ENCODE results near the gene OR4D9.

The OR4D9 gene

GRCh38 chr11:59479906-59480305 lies 31.4 kb upstream of the OR4D9 start:
- Histone ChIP-seq H3K27ac (ENCODE audit: low read depth, low read length) (no peak overlapping the region), H2BK12ac (ENCODE audit: low read length) (no peak overlapping the region), H3K23ac (ENCODE audit: low read length) (no peak overlapping the region), H3K4me3 (ENCODE audit: low read depth, low read length) (no peak overlapping the region), H3K79me1 (ENCODE audit: low read length) (no peaks in the 10 kb centered on the region), H4K12ac (ENCODE audit: low read depth, low read length) (no peak overlapping the region), H3K27me3 (ENCODE audit: insufficient read depth, low read length) (no peaks in the 10 kb centered on the region), H3K18ac (ENCODE audit: low read length) (no peak overlapping the region), H4K91ac (ENCODE audit: low read depth, low read length) (no peak overlapping the region), H3K9me3 (ENCODE audit: insufficient read depth, low read depth, low read length) (no peaks in the 10 kb centered on the region), H3K4me1 (ENCODE audit: control insufficient read depth in 1 of 2, insufficient read depth in 2 of 2, low read length in 2 of 2) (no peaks in the 10 kb centered on the region), H2AFZ (ENCODE audit: insufficient read depth, low read length, poor library complexity) (no peak overlapping the region), H2BK120ac (ENCODE audit: insufficient read depth, low read length, poor library complexity) (no peak overlapping the region), H4K8ac (ENCODE audit: low read depth, low read length) (no peak overlapping the region), H3K79me2 (ENCODE audit: control insufficient read depth, insufficient read depth, low read length, poor library complexity) (no peaks in the 10 kb centered on the region), H3K9ac (ENCODE audit: low read length) (no peak overlapping the region), H3K4ac (ENCODE audit: low read depth, low read length) (no peak overlapping the region), H3K14ac (ENCODE audit: low read length) (no peak overlapping the region), H2AK5ac (ENCODE audit: low read length) (no peak overlapping the region), H3K4me2 (ENCODE audit: low read length) (no peak overlapping the region), H3K36me3 (ENCODE audit: control insufficient read depth in 1 of 2, insufficient read depth in 2 of 2, low read length in 2 of 2) (no peaks in the 10 kb centered on the region), H2BK5ac (ENCODE audit: low read depth, low read length, poor library complexity) (no peak overlapping the region)
- no peak for DNase-seq

- Histone ChIP-seq H2BK5ac (ENCODE audit: low read depth, low read length, poor library complexity) (no peak overlapping the region), H3K4ac (ENCODE audit: low read depth, low read length) (no peak overlapping the region), H2AK5ac (ENCODE audit: low read length) (no peak overlapping the region), H3K4me1 (ENCODE audit: control insufficient read depth in 1 of 2, insufficient read depth in 2 of 2, low read length in 2 of 2) (no peaks in the 10 kb centered on the region), H3K9me3 (ENCODE audit: insufficient read depth, low read depth, low read length) (no peaks in the 10 kb centered on the region), H3K79me2 (ENCODE audit: control insufficient read depth, insufficient read depth, low read length, poor library complexity) (no peaks in the 10 kb centered on the region), H4K8ac (ENCODE audit: low read depth, low read length) (no peak overlapping the region), H2AFZ (ENCODE audit: insufficient read depth, low read length, poor library complexity) (no peak overlapping the region), H4K91ac (ENCODE audit: low read depth, low read length) (no peak overlapping the region), H3K14ac (ENCODE audit: low read length) (no peak overlapping the region), H3K9ac (ENCODE audit: low read length) (no peak overlapping the region), H3K36me3 (ENCODE audit: control insufficient read depth in 1 of 2, insufficient read depth in 2 of 2, low read length in 2 of 2) (no peaks in the 10 kb centered on the region), H2BK12ac (ENCODE audit: low read length) (no peak overlapping the region), H4K12ac (ENCODE audit: low read depth, low read length) (no peak overlapping the region), H2BK120ac (ENCODE audit: insufficient read depth, low read length, poor library complexity) (no peak overlapping the region), H3K4me3 (ENCODE audit: low read depth, low read length) (no peak overlapping the region), H3K23ac (ENCODE audit: low read length) (no peak overlapping the region), H3K27me3 (ENCODE audit: insufficient read depth, low read length) (no peaks in the 10 kb centered on the region), H3K27ac (ENCODE audit: low read depth, low read length) (no peak overlapping the region), H3K4me2 (ENCODE audit: low read length) (no peak overlapping the region), H3K79me1 (ENCODE audit: low read length) (no peaks in the 10 kb centered on the region), H3K18ac (ENCODE audit: low read length) (no peak overlapping the region)
- no CpG with 5 or more reads among the region's 3 CpGs for WGBS (ENCODE audit: extremely low coverage, insufficient coverage, insufficient read length)
- DNase-seq, result no peak
Observed at GRCh38 chr11:59480359-59480758, 31.0 kb upstream of the OR4D9 start.

GRCh38 chr11:59501931-59502330 lies 9.4 kb upstream of the OR4D9 start:
- no peak overlapping the region for H4K8ac ChIP-seq (ENCODE audit: low read depth, low read length)
- H4K91ac ChIP-seq (ENCODE audit: low read depth, low read length), result no peak overlapping the region
- no peak overlapping the region for H2BK5ac ChIP-seq (ENCODE audit: low read depth, low read length, poor library complexity)
- no peak overlapping the region for H3K14ac ChIP-seq (ENCODE audit: low read length)
- DNase-seq, result no peak
- no peak overlapping the region for H2AFZ ChIP-seq (ENCODE audit: insufficient read depth, low read length, poor library complexity)
- H2AK5ac ChIP-seq (ENCODE audit: low read length), result no peak overlapping the region
- H3K4me1 ChIP-seq (ENCODE audit: control insufficient read depth in 1 of 2, insufficient read depth in 2 of 2, low read length in 2 of 2), result no peaks in the 10 kb centered on the region
- no peak overlapping the region for H3K27ac ChIP-seq (ENCODE audit: low read depth, low read length)
- H3K27me3 ChIP-seq (ENCODE audit: insufficient read depth, low read length), result no peaks in the 10 kb centered on the region
- H3K4me3 ChIP-seq (ENCODE audit: low read depth, low read length), result no peak overlapping the region
- no peak overlapping the region for H3K4me2 ChIP-seq (ENCODE audit: low read length)
- no peak overlapping the region for H4K12ac ChIP-seq (ENCODE audit: low read depth, low read length)
- WGBS (ENCODE audit: extremely low coverage, insufficient coverage, insufficient read length), result no CpG with 5 or more reads among the region's 1 CpG
- H3K9ac ChIP-seq (ENCODE audit: low read length), result no peak overlapping the region
- H3K79me1 ChIP-seq (ENCODE audit: low read length), result no peaks in the 10 kb centered on the region
- H3K23ac ChIP-seq (ENCODE audit: low read length), result no peak overlapping the region
- no peak overlapping the region for H3K4ac ChIP-seq (ENCODE audit: low read depth, low read length)
- H3K36me3 ChIP-seq (ENCODE audit: control insufficient read depth in 1 of 2, insufficient read depth in 2 of 2, low read length in 2 of 2), result no peaks in the 10 kb centered on the region
- H3K18ac ChIP-seq (ENCODE audit: low read length), result no peak overlapping the region
- H3K79me2 ChIP-seq (ENCODE audit: control insufficient read depth, insufficient read depth, low read length, poor library complexity), result no peaks in the 10 kb centered on the region
- H2BK120ac ChIP-seq (ENCODE audit: insufficient read depth, low read length, poor library complexity), result no peak overlapping the region
- H3K9me3 ChIP-seq (ENCODE audit: insufficient read depth, low read depth, low read length), result no peaks in the 10 kb centered on the region
- H2BK12ac ChIP-seq (ENCODE audit: low read length), result no peak overlapping the region

- Histone ChIP-seq H3K4me1 (ENCODE audit: control insufficient read depth in 1 of 2, insufficient read depth in 2 of 2, low read length in 2 of 2) (no peaks in the 10 kb centered on the region), H2AK5ac (ENCODE audit: low read length) (no peak within 1 kb of the TSS), H3K79me2 (ENCODE audit: control insufficient read depth, insufficient read depth, low read length, poor library complexity) (no peaks in the 10 kb centered on the region), H4K91ac (ENCODE audit: low read depth, low read length) (no peak within 1 kb of the TSS), H3K27me3 (ENCODE audit: insufficient read depth, low read length) (no peaks in the 10 kb centered on the region), H2BK120ac (ENCODE audit: insufficient read depth, low read length, poor library complexity) (no peak within 1 kb of the TSS), H3K18ac (ENCODE audit: low read length) (no peak within 1 kb of the TSS), H2BK5ac (ENCODE audit: low read depth, low read length, poor library complexity) (no peak within 1 kb of the TSS), H3K23ac (ENCODE audit: low read length) (no peak within 1 kb of the TSS), H3K4me2 (ENCODE audit: low read length) (no peak within 1 kb of the TSS), H3K9ac (ENCODE audit: low read length) (no peak within 1 kb of the TSS), H3K27ac (ENCODE audit: low read depth, low read length) (no peak within 1 kb of the TSS), H3K4me3 (ENCODE audit: low read depth, low read length) (no peak within 1 kb of the TSS), H3K9me3 (ENCODE audit: insufficient read depth, low read depth, low read length) (no peaks in the 10 kb centered on the region), H3K79me1 (ENCODE audit: low read length) (no peaks in the 10 kb centered on the region), H2BK12ac (ENCODE audit: low read length) (no peak within 1 kb of the TSS), H2AFZ (ENCODE audit: insufficient read depth, low read length, poor library complexity) (no peak within 1 kb of the TSS), H4K12ac (ENCODE audit: low read depth, low read length) (no peak within 1 kb of the TSS), H4K8ac (ENCODE audit: low read depth, low read length) (no peak within 1 kb of the TSS), H3K4ac (ENCODE audit: low read depth, low read length) (no peak within 1 kb of the TSS), H3K36me3 (ENCODE audit: control insufficient read depth in 1 of 2, insufficient read depth in 2 of 2, low read length in 2 of 2) (no peaks in the 10 kb centered on the region), H3K14ac (ENCODE audit: low read length) (no peak within 1 kb of the TSS)
- DNase-seq, result no peak
Observed at GRCh38 chr11:59503276-59503675, 8.1 kb upstream of the OR4D9 start, which contains the start of gene OR4D11. TSS of gene OR4D11 (plus strand) at chr11:59503576. CDS start at chr11:59503576, 0 bp downstream.

GRCh38 chr11:59511675-59512074 lies 336 bp downstream of the OR4D9 start:
- Histone ChIP-seq H3K79me1 (ENCODE audit: low read length) (no peaks in the 10 kb centered on the region), H2BK5ac (ENCODE audit: low read depth, low read length, poor library complexity) (no peak overlapping the region), H4K91ac (ENCODE audit: low read depth, low read length) (no peak overlapping the region), H3K36me3 (ENCODE audit: control insufficient read depth in 1 of 2, insufficient read depth in 2 of 2, low read length in 2 of 2) (no peaks in the 10 kb centered on the region), H3K9ac (ENCODE audit: low read length) (no peak overlapping the region), H3K18ac (ENCODE audit: low read length) (no peak overlapping the region), H3K4me1 (ENCODE audit: control insufficient read depth in 1 of 2, insufficient read depth in 2 of 2, low read length in 2 of 2) (no peaks in the 10 kb centered on the region), H3K27me3 (ENCODE audit: insufficient read depth, low read length) (no peaks in the 10 kb centered on the region), H2AK5ac (ENCODE audit: low read length) (no peak overlapping the region), H2BK120ac (ENCODE audit: insufficient read depth, low read length, poor library complexity) (no peak overlapping the region), H3K4ac (ENCODE audit: low read depth, low read length) (no peak overlapping the region), H3K14ac (ENCODE audit: low read length) (no peak overlapping the region), H4K12ac (ENCODE audit: low read depth, low read length) (no peak overlapping the region), H2AFZ (ENCODE audit: insufficient read depth, low read length, poor library complexity) (no peak overlapping the region), H3K4me3 (ENCODE audit: low read depth, low read length) (no peak overlapping the region), H3K23ac (ENCODE audit: low read length) (no peak overlapping the region), H2BK12ac (ENCODE audit: low read length) (no peak overlapping the region), H4K8ac (ENCODE audit: low read depth, low read length) (no peak overlapping the region), H3K9me3 (ENCODE audit: insufficient read depth, low read depth, low read length) (no peaks in the 10 kb centered on the region), H3K27ac (ENCODE audit: low read depth, low read length) (no peak overlapping the region), H3K79me2 (ENCODE audit: control insufficient read depth, insufficient read depth, low read length, poor library complexity) (no peaks in the 10 kb centered on the region), H3K4me2 (ENCODE audit: low read length) (no peak overlapping the region)
- no peak for DNase-seq
- no CpG with 5 or more reads among the region's 1 CpG for WGBS (ENCODE audit: extremely low coverage, insufficient coverage, insufficient read length)
